Stomach smooth muscle (tissue), 2 donors: ENCODE results near the gene CPA4.

Experiments used
- H3K27ac ChIP-seq: one replicate; pipeline ENCODE4 v1.7.0; 2013; ENCODE audit warnings: mild to moderate bottlenecking, low read length, inconsistent platforms
- H3K27me3 ChIP-seq, 2 donors: one replicate each; pipeline ENCODE4 v1.7.0; 2013; ENCODE audit warnings: low read length in 2 of 2; ENCODE audit not compliant: insufficient read depth in 2 of 2, control insufficient read depth in 1 of 2
- H3K36me3 ChIP-seq, 2 donors: one replicate each; pipeline ENCODE4 v1.7.0; 2013; ENCODE audit warnings: low read length in 2 of 2; ENCODE audit not compliant: control insufficient read depth in 2 of 2, insufficient read depth in 2 of 2
- H3K4me1 ChIP-seq: one replicate; pipeline ENCODE4 v1.7.0; 2013; ENCODE audit warnings: low read length; ENCODE audit not compliant: control insufficient read depth, insufficient read depth
- H3K4me3 ChIP-seq, 2 donors: one replicate each; pipeline ENCODE4 v1.7.0; 2013; ENCODE audit warnings: low read length in 2 of 2
- H3K9ac ChIP-seq, 2 donors: one replicate each; pipeline ENCODE4 v1.7.0; 2013; ENCODE audit warnings: low read length in 2 of 2, mild to moderate bottlenecking in 1 of 2
- H3K9me3 ChIP-seq, 2 donors: one replicate each; pipeline ENCODE4 v1.7.0; 2013; ENCODE audit warnings: low read length in 2 of 2; ENCODE audit not compliant: control insufficient read depth in 2 of 2
- donor health status: healthy.
- donor health status: Pancreatic carcinoma.

CPA4 gene

DNA sequence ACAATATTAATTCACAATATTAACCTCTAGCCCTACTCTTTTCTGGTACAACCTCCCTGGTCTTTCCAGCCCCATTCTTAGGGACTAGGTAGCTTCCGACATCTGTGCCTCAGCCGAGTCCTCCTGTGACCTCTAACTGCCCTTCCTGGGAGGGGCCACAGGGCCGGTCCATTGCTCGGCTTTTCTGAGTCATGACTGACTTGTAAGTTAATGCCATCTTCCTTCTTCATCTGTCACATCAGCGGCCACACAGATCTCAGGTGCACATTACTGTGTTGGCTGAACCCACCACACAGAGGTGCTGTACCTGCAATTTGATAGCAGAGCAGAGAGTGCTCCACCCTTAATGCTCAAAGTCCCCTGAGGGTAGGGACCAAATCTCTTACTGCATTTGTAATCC lies 4.1 kb upstream of the CPA4 start:
- Histone ChIP-seq H3K27me3 (no peaks in the 10 kb centered on the region), H3K27ac (no peak overlapping the region), H3K9ac (no peak overlapping the region), H3K4me3 (no peak overlapping the region), H3K4me1 (no peaks in the 10 kb centered on the region), H3K36me3 (no peaks in the 10 kb centered on the region), H3K9me3 (no peaks in the 10 kb centered on the region)

- Histone ChIP-seq H3K27ac (no peak overlapping the region), H3K27me3 (no peaks in the 10 kb centered on the region), H3K4me1 (no peaks in the 10 kb centered on the region), H3K9ac (no peak overlapping the region), H3K36me3 (no peaks in the 10 kb centered on the region), H3K9me3 (no peaks in the 10 kb centered on the region), H3K4me3 (no peak overlapping the region)
Measured at GRCh38 chr7:130289478-130289877, 3.5 kb upstream of the CPA4 start.

DNA sequence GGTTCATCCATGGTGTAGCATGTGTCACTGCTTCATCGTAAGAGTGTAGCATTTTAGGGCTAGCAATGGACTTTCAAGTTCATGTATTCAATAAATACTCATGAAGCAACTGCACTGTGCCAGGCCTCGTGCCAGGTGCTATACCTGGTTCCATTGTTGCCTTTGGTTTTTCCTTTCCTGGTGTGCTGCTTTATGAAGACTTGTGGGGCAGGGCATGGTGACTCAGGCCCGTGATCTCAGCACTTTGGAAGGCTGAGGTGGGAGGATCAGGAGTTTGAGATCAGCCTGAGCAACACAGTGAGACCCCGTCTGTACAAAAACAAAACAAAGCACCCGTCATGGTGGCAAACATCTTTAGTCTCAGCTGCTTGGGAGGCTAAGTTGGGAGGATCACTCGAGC lies 2.2 kb upstream of the CPA4 start:
- no peaks in the 10 kb centered on the region for H3K9me3 ChIP-seq
- no peak overlapping the region for H3K27ac ChIP-seq
- H3K9ac ChIP-seq: no peak overlapping the region
- H3K27me3 ChIP-seq: no peaks in the 10 kb centered on the region
- H3K4me3 ChIP-seq: no peak overlapping the region
- no peaks in the 10 kb centered on the region for H3K4me1 ChIP-seq
- H3K36me3 ChIP-seq: no peaks in the 10 kb centered on the region

- no peak overlapping the region for H3K27ac ChIP-seq
- no peaks in the 10 kb centered on the region for H3K36me3 ChIP-seq
- no peaks in the 10 kb centered on the region for H3K9me3 ChIP-seq
- no peak overlapping the region for H3K9ac ChIP-seq
- no peak overlapping the region for H3K4me3 ChIP-seq
- H3K27me3 ChIP-seq: no peaks in the 10 kb centered on the region
- H3K4me1 ChIP-seq: no peaks in the 10 kb centered on the region
Measured at GRCh38 chr7:130293521-130293920, 560 bp downstream of the CPA4 start.

DNA sequence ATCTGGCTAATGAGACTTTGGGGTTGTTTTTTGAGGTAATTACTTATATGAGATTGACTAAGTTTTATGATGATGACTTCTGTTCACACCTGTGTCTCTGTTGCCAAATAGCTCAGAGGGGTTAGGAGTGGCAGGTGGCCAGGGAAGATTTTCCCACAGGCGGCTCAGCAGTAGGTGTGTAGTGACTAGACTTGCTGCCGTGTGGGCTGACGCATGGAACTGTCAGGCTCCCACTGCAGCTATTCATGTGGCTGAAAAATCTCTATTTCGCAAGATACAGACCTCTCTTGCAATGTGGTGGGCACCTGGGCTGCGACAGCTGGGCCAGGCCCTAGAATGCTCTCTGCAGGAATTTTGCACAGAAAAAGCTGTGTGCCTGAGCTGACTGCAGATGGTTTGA lies 1.4 kb downstream of the CPA4 start:
- Histone ChIP-seq H3K4me1 (no peaks in the 10 kb centered on the region), H3K4me3 (no peak overlapping the region), H3K9me3 (no peaks in the 10 kb centered on the region), H3K36me3 (no peaks in the 10 kb centered on the region), H3K9ac (no peak overlapping the region), H3K27me3 (no peaks in the 10 kb centered on the region), H3K27ac (no peak overlapping the region)

- H3K4me1 ChIP-seq: no peaks in the 10 kb centered on the region
- no peak overlapping the region for H3K9ac ChIP-seq
- H3K27ac ChIP-seq: no peak overlapping the region
- H3K36me3 ChIP-seq: no peaks in the 10 kb centered on the region
- H3K27me3 ChIP-seq: no peaks in the 10 kb centered on the region
- no peaks in the 10 kb centered on the region for H3K9me3 ChIP-seq
- no peak overlapping the region for H3K4me3 ChIP-seq
Measured at GRCh38 chr7:130296221-130296951, 3.4 kb downstream of the CPA4 start.

DNA sequence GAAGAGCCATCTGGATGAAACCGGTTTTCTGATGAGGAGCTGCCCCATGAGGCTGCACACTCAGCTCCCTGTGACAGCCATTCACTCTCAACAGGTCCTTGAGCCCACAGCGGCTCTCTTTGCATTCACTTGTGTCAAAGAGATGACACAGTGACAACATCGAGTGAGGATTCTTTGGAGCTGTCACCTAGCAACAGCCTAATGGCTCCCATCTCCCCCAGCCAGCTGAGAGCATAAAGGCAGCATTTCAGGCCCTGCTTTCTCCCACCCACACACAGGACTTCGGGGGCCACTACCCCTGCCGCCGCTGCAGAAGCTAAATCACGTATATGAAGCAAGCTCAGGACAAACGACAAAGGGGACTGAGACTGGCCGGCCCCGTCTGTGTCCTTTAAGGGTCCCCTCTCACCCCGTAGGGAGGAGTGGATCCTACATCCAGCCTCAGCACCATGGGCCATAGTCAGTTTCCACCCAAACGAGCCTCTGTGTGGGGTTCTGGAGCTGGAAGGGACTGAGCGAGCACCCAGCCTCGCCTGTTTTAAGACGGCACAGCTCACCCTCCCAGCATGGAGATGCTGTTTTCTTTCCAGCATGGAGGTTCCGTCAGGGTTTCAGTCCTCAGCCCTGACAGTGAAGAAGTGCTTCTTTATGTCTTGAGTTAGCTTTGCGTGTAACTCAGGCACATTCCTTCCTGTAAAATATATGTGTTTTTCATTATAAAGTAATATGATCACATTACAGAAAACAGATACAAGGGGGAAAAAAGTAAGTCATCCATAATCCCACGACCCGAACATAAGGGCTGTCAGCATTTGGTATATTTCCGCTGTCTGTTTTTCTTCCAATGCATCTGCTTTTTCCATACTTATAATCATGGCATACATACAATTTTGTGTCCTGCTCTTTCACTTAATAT lies 4.9 kb downstream of the CPA4 start:
- H3K36me3 ChIP-seq: no peaks in the 10 kb centered on the region
- no peak overlapping the region for H3K9ac ChIP-seq
- no peaks in the 10 kb centered on the region for H3K9me3 ChIP-seq
- H3K27me3 ChIP-seq: no peaks in the 10 kb centered on the region
- H3K4me3 ChIP-seq: no peak overlapping the region
- H3K27ac ChIP-seq: no peak overlapping the region
- no peaks in the 10 kb centered on the region for H3K4me1 ChIP-seq

GRCh38 chr7:130298544-130299326 lies 5.8 kb downstream of the CPA4 start:
- H3K36me3 ChIP-seq: no peaks in the 10 kb centered on the region
- H3K27me3 ChIP-seq: no peaks in the 10 kb centered on the region
- no peak overlapping the region for H3K9ac ChIP-seq
- H3K9me3 ChIP-seq: no peaks in the 10 kb centered on the region
- no peaks in the 10 kb centered on the region for H3K4me1 ChIP-seq
- no peak overlapping the region for H3K4me3 ChIP-seq
- no peak overlapping the region for H3K27ac ChIP-seq

DNA sequence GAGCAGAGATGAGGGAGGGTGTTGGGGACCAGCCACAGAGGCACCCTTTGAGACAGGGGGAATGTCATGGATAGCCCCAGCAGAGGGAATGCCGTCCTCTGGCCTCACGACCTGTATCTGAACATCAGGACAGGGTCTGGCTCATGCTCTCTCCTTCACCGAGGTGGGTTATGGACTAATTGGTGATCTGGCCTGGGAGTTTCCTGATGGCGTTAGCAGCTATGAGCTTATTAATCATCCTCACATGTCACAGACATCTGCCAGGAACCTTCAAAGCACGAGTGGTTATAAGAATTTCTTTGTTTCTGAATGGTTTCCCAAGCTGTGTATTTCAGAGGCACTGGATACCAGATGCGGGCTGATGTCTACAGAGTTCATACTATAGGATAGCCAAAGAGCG lies 6.9 kb downstream of the CPA4 start:
- no peak overlapping the region for H3K9ac ChIP-seq
- no peaks in the 10 kb centered on the region for H3K9me3 ChIP-seq
- no peaks in the 10 kb centered on the region for H3K36me3 ChIP-seq
- no peak overlapping the region for H3K27ac ChIP-seq
- no peak overlapping the region for H3K4me3 ChIP-seq
- no peaks in the 10 kb centered on the region for H3K4me1 ChIP-seq
- H3K27me3 ChIP-seq: no peaks in the 10 kb centered on the region

- H3K4me3 ChIP-seq: no peak overlapping the region
- H3K36me3 ChIP-seq: no peaks in the 10 kb centered on the region
- H3K4me1 ChIP-seq: no peaks in the 10 kb centered on the region
- H3K9ac ChIP-seq: no peak overlapping the region
- no peaks in the 10 kb centered on the region for H3K9me3 ChIP-seq
- no peak overlapping the region for H3K27ac ChIP-seq
- no peaks in the 10 kb centered on the region for H3K27me3 ChIP-seq
Measured at GRCh38 chr7:130301501-130302020, 8.6 kb downstream of the CPA4 start.
